Measurements from ENCODE around the gene CTNNA3.

Gene CTNNA3

GRCh38 chr10:67519434-67519833, 176.6 kb downstream of the CTNNA3 start:
- no peak overlapping the region for H3K4me3 ChIP-seq (ENCODE audit: low read depth, low read length)

- H3K4me3 ChIP-seq (ENCODE audit: low read depth, low read length) = no peak overlapping the region
Observed at GRCh38 chr10:67518756-67519155, 177.2 kb downstream of the CTNNA3 start.

GRCh38 chr10:67518043-67518442, 178.0 kb downstream of the CTNNA3 start:
- H3K4me3 ChIP-seq (ENCODE audit: low read depth, low read length) = no peak overlapping the region

GRCh38 chr10:67506757-67507091, 189.3 kb downstream of the CTNNA3 start:
- no peak overlapping the region for H3K4me3 ChIP-seq (ENCODE audit: low read depth, low read length)

- no peak overlapping the region for H3K4me3 ChIP-seq (ENCODE audit: low read depth, low read length)
Observed at GRCh38 chr10:67506083-67506756, 189.8 kb downstream of the CTNNA3 start.

- H3K4me3 ChIP-seq (ENCODE audit: low read depth, low read length) = no peak overlapping the region
Observed at GRCh38 chr10:67492317-67493019, 203.5 kb downstream of the CTNNA3 start.

GRCh38 chr10:67487906-67488619, 207.9 kb downstream of the CTNNA3 start:
- H3K4me3 ChIP-seq (ENCODE audit: low read depth, low read length) = no peak overlapping the region

GRCh38 chr10:67487199-67487598, 208.8 kb downstream of the CTNNA3 start:
- H3K4me3 ChIP-seq (ENCODE audit: low read depth, low read length) = no peak overlapping the region

GRCh38 chr10:67477868-67478267, 218.1 kb downstream of the CTNNA3 start:
- H3K4me3 ChIP-seq (ENCODE audit: low read depth, low read length) = no peak overlapping the region

GRCh38 chr10:67476201-67476600, 219.8 kb downstream of the CTNNA3 start:
- H3K4me3 ChIP-seq (ENCODE audit: low read depth, low read length) = no peak overlapping the region

- H3K4me3 ChIP-seq (ENCODE audit: low read depth, low read length) = no peak overlapping the region
Observed at GRCh38 chr10:67473850-67474633, 222.0 kb downstream of the CTNNA3 start.

- no peak overlapping the region for H3K4me3 ChIP-seq (ENCODE audit: low read depth, low read length)
Observed at GRCh38 chr10:67471022-67471421, 225.0 kb downstream of the CTNNA3 start.

GRCh38 chr10:67464278-67464677, 231.7 kb downstream of the CTNNA3 start:
- no peak overlapping the region for H3K4me3 ChIP-seq (ENCODE audit: low read depth, low read length)

- no peak overlapping the region for H3K4me3 ChIP-seq (ENCODE audit: low read depth, low read length)
Observed at GRCh38 chr10:67452892-67453291, 243.1 kb downstream of the CTNNA3 start.

- H3K4me3 ChIP-seq (ENCODE audit: low read depth, low read length) = no peak overlapping the region
Observed at GRCh38 chr10:67438605-67439304, 257.2 kb downstream of the CTNNA3 start.

GRCh38 chr10:67433276-67433675, 262.7 kb downstream of the CTNNA3 start:
- H3K4me3 ChIP-seq (ENCODE audit: low read depth, low read length) = no peak overlapping the region

GRCh38 chr10:67402620-67403019, 293.4 kb downstream of the CTNNA3 start:
- H3K4me3 ChIP-seq (ENCODE audit: low read depth, low read length) = no peak overlapping the region

GRCh38 chr10:67401711-67402110, 294.3 kb downstream of the CTNNA3 start:
- H3K4me3 ChIP-seq (ENCODE audit: low read depth, low read length) = no peak overlapping the region

- H3K4me3 ChIP-seq (ENCODE audit: low read depth, low read length) = peak overlapping the region; percentile 37
Observed at GRCh38 chr10:67386841-67387533, 309.0 kb downstream of the CTNNA3 start.

- no peak overlapping the region for H3K4me3 ChIP-seq (ENCODE audit: low read depth, low read length)
Observed at GRCh38 chr10:67386260-67386659, 309.7 kb downstream of the CTNNA3 start.

All from iPS-11a (cell line).